GM12892 (cell line): ENCODE results near the gene PRPF4.

Source experiments
- POLR2A ChIP-seq: IDR thresholded peaks from 2 replicates; pipeline ENCODE4 v1.6.1; 2011; ENCODE audit warnings: low read depth, low read length, control low read depth
- POLR2AphosphoS5 ChIP-seq: IDR thresholded peaks from 2 replicates; pipeline ENCODE4 v1.6.1; 2011; ENCODE audit warnings: low read depth, low read length, control low read depth

DNA sequence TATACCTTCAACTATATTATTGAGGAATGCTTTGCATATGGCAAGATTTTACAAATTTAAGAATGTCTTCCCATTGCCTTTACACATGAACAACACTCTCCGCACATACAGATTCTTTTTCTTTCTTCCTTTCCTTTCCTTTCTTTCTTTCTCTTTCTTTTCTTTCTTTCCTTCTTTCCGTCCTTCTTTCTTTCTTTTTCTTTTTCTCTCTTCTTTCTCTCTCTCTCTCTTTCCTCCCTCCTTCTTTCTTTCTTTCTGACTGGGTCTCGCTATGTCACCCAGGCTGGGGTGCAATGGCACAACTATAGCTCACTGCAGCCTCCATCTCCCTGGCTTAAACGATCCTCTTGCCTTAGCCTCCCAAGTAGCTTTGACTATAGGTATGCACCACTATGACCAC lies 50.8 kb downstream of the PRPF4 start:
- TF ChIP-seq POLR2A: no peak
- no peak for TF ChIP-seq POLR2AphosphoS5
